ENCODE results near the gene LRRC4. TPM values are rescaled to one million over a fixed set of nuclear protein-coding genes. Genes with fewer than 3 reads are reported as not detected.

LRRC4 gene
- total RNA-seq, 1 experiment from 2014 or later, result 10.4 TPM

DNA sequence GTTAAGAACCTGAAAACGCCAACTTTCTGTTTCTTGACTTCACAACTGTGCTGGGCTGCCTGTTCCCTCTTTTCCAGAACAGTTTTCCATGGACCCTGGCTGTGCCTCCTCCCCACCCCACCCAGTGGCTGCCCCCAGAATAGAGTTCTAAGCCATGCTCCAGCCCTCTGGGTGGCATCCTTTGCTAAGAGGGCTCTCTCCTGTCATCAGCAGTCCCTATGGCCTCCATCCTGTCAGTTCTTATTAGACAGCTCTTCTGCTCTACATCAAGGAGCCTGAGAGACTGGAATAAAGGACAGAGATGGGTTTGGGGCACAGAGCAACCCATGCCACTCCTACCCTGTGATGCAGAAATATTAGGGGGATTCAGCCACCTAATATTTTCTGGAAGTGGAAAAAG, 13.9 kb upstream of the LRRC4 start:
- Histone ChIP-seq H4K91ac (ENCODE audit: insufficient read length, low read depth, low read length) (no peak overlapping the region), H3K14ac (ENCODE audit: insufficient read depth, low read length) (no peak overlapping the region)
- H3K36me3 Mint-ChIP-seq (ENCODE audit: insufficient read depth in 1 of 3, low read depth in 3 of 3), result no peaks in the 10 kb centered on the region

More for the DNA sequence above, 13.9 kb upstream of the LRRC4 start:
- Histone ChIP-seq H3K4me2 (ENCODE audit: insufficient read depth, insufficient read length, low read length) (no peak overlapping the region), H3K56ac (ENCODE audit: insufficient read length, low read depth, low read length) (no peak overlapping the region), H3K79me1 (ENCODE audit: insufficient read depth, low read depth, low read length, poor library complexity, severe bottlenecking) (no peaks in the 10 kb centered on the region), H2AK5ac (ENCODE audit: insufficient read length, low read length) (no peak overlapping the region), H4K5ac (ENCODE audit: insufficient read length, low read depth, low read length) (no peak overlapping the region), H4K20me1 (ENCODE audit: control insufficient read depth, insufficient read depth, insufficient read length) (no peaks in the 10 kb centered on the region), H3K23me2 (ENCODE audit: insufficient read length, low read depth, low read length, poor library complexity, severe bottlenecking) (no peaks in the 10 kb centered on the region), H2BK120ac (ENCODE audit: low read depth, low read length, poor library complexity, severe bottlenecking) (no peak overlapping the region), H3K79me2 (ENCODE audit: insufficient read depth, low read length) (no peaks in the 10 kb centered on the region), H2BK20ac (ENCODE audit: low read depth, low read length, poor library complexity, severe bottlenecking) (no peak overlapping the region), H3K18ac (ENCODE audit: insufficient read length, low read depth, low read length) (no peak overlapping the region), H3K23ac (ENCODE audit: insufficient read length, low read depth, low read length) (no peak overlapping the region), H2BK5ac (ENCODE audit: insufficient read length, low read length) (no peak overlapping the region), H2AFZ (ENCODE audit: low read length) (no peak overlapping the region), H2BK12ac (ENCODE audit: insufficient read length, low read depth, low read length) (no peak overlapping the region), H3K27ac (ENCODE audit: insufficient read length, low read depth, low read length) (no peak overlapping the region), H3K4ac (ENCODE audit: low read depth, low read length) (no peak overlapping the region), H3K27me3 (ENCODE audit: insufficient read depth, low read length) (no peaks in the 10 kb centered on the region), H3T11ph (ENCODE audit: low read length) (no peak overlapping the region), H3K4me1 (ENCODE audit: insufficient read depth, low read length) (no peaks in the 10 kb centered on the region), H4K8ac (replicated peaks; ENCODE audit: insufficient read length, low read depth, low read length) (no peak overlapping the region), H2BK15ac (ENCODE audit: low read depth, low read length) (no peak overlapping the region), H3K9ac (ENCODE audit: extremely low read depth, insufficient read length, low read length) (no peak overlapping the region), H3K9me3 (ENCODE audit: control insufficient read depth, low read depth, low read length) (no peaks in the 10 kb centered on the region)
- Mint-ChIP-seq H3K4me1 (peaks cover 8 to 9% of the 10 kb centered on the region in 2 experiments), H3K27ac (no peak overlapping the region), H3K27me3 (ENCODE audit: low read depth) (no peaks in the 10 kb centered on the region), H3K9me3 (no peaks in the 10 kb centered on the region), H3K4me3 (no peak overlapping the region; a peak in 1 of 5 replicates)
- no peak for DNase-seq
- no CpG with 5 or more reads among the region's 1 CpG for WGBS (ENCODE audit: extremely low coverage, insufficient read length, low lambda C conversion rate)
- TF ChIP-seq, protein P1, sequence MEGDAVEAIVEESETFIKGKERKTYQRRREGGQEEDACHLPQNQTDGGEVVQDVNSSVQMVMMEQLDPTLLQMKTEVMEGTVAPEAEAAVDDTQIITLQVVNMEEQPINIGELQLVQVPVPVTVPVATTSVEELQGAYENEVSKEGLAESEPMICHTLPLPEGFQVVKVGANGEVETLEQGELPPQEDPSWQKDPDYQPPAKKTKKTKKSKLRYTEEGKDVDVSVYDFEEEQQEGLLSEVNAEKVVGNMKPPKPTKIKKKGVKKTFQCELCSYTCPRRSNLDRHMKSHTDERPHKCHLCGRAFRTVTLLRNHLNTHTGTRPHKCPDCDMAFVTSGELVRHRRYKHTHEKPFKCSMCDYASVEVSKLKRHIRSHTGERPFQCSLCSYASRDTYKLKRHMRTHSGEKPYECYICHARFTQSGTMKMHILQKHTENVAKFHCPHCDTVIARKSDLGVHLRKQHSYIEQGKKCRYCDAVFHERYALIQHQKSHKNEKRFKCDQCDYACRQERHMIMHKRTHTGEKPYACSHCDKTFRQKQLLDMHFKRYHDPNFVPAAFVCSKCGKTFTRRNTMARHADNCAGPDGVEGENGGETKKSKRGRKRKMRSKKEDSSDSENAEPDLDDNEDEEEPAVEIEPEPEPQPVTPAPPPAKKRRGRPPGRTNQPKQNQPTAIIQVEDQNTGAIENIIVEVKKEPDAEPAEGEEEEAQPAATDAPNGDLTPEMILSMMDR (conservative IDR thresholded peaks at IDR 0.05), result no peak
